HG02943 (cell line): ENCODE measurements around the gene RNASE8.
"Not testable (repeated sequence)": the region's sequence is repeated elsewhere in the genome, so short reads cannot be mapped to it uniquely, and the experiment has no call there.

Source experiments
- ATAC-seq: cut with Tn5 transposase; IDR thresholded peaks from one replicate; pipeline ENCODE4 v1.9.1; 2021; ENCODE audit warnings: mild to moderate bottlenecking, low read depth, moderate library complexity; ENCODE audit not compliant: unreplicated experiment

Gene RNASE8, protein sequence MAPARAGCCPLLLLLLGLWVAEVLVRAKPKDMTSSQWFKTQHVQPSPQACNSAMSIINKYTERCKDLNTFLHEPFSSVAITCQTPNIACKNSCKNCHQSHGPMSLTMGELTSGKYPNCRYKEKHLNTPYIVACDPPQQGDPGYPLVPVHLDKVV

DNA sequence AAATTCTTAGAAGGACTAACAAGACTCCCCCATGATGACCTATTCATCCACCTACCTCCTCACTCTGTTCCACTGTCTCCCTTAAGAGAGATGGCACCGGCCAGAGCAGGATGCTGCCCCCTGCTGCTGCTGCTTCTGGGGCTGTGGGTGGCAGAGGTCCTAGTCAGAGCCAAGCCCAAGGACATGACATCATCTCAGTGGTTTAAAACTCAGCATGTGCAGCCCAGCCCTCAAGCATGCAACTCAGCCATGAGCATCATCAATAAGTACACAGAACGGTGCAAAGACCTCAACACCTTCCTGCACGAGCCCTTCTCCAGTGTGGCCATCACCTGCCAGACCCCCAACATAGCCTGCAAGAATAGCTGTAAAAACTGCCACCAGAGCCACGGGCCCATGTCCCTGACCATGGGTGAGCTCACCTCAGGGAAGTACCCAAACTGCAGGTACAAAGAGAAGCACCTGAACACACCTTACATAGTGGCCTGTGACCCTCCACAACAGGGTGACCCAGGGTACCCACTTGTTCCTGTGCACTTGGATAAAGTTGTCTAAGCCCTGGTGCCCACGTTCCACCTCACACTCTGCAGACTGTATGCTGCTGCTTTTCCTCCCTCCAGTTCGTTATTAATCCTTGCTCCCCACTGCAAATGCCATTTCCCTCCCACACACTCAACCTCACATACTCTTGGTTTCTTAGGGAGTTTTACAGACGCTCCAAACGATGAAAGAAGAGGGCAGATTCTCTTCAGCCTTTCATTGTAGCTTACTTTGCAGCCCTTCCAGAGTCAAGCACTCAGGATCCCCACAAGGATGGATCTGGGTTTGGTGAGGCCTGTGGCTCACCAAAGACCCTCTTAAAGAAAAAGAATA is at the start of gene RNASE8:
Gene RNASE8 (plus strand): TSS at position 20 of the 873 bp plus-strand sequence. CDS start 71 bp downstream, at position 91.
- ATAC-seq = no peak

DNA sequence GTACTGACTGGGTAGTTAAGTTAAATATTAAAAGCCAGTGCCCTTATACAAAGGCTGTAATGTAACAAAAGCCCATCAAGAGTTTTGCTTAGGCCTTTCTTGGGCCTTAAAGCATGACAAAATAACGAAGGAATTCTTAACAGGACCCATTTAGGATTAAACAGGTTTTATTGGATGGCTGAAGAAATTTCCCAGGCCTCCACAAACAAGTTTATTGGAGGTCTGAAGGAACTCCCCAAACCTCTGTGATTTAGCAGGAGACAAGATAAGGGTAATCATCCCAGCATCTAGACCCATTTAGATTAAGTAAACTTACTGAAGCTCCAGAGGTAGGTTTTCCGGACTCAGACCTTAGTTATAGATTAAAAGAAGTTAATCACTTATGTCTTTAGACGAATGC is 47.9 kb upstream of the RNASE8 start:
- ATAC-seq = not testable (repeated sequence)

DNA sequence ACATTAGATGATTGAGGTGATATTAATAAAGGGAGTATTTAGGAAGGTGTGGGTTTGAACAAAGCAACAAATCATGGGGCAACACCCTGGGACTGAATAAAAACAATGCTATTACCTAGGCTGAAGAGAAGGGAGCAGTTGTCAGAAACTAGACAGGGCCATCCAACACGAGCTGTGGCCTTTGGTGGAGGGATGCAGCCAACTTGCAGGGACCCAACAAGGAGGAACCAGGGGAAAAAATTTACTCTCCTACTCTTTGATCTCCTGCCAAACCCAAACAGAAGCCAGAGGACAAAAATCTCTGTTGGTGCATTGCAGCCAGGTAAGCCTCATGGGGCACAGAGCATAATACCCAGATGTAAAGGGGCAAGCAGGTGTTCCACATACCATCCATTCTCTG is 46.5 kb upstream of the RNASE8 start:
- ATAC-seq = no peak

DNA sequence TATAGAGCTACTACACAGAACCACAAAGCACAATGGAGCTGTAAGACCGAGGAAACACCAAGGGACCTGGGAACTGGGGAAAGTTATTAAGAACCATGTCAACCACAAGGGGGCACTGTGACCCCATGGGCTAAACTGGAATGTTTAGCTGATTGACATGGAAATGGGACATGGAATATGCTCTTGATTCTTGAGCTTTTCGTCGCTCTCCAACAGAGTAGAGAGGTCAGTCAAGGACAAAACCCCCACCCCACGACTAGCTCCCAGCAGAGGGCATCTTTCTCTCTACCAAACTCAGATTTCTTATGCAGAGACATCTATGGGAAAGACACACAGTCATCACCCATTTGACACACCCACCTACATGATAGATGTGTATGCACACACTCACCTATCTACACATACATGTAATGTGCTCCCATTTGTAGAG is 42.8 kb upstream of the RNASE8 start:
- no peak for ATAC-seq

DNA sequence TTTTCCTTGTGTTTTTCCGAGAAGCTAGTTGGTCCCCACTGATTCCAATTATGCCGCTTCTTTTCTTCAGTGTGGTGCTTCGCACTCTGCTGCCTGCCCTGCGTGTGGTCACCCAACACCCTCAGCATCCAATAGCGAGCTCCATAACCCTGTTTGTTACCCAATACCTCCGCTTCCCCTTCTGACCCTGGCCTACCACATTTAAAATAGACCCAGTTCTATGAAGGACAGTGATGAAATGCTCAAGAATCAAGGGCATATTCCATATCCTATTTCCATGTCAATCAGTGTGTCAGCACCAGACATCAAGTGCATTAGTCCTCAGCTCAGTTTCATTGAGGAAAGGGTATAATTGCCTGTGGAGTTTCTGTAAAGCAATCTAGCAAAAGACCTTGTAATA is 42.3 kb upstream of the RNASE8 start:
- ATAC-seq = no peak

DNA sequence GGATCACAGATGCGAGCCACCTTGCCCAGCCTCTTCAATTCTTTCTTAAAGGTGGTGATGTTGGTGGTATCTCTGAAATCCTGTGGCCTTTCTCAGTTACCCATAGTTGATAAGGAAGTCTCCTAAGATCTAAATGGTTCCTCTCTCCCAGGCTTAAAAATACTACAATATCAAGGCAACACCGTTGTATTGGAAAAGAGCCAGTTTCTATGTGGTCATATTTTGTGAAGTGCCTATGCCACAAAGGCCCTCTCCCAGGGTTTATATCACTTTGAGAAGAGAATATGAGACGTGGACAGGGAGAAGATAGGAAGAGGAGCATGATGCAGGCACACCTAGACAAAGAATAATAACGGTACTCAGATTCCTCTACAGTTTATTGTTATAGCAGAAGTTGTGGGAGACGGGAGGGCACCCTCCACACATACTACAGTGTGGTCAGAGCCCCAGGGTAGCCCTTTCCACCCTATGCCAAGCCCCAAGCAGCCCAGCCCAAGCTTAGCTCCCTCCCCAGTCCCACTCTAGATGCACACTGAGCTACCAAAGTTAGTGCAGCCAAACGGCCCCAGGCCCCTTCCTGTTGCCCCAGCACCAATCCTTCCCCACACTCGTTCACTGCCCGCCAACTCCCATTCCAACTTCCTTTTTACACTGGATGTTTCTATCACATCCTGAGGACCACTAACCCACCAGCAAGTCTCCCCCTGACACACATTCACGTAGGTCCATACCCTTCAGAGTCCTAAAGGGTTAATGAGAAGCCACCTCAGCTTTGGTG is 41.0 kb upstream of the RNASE8 start:
- no peak for ATAC-seq

DNA sequence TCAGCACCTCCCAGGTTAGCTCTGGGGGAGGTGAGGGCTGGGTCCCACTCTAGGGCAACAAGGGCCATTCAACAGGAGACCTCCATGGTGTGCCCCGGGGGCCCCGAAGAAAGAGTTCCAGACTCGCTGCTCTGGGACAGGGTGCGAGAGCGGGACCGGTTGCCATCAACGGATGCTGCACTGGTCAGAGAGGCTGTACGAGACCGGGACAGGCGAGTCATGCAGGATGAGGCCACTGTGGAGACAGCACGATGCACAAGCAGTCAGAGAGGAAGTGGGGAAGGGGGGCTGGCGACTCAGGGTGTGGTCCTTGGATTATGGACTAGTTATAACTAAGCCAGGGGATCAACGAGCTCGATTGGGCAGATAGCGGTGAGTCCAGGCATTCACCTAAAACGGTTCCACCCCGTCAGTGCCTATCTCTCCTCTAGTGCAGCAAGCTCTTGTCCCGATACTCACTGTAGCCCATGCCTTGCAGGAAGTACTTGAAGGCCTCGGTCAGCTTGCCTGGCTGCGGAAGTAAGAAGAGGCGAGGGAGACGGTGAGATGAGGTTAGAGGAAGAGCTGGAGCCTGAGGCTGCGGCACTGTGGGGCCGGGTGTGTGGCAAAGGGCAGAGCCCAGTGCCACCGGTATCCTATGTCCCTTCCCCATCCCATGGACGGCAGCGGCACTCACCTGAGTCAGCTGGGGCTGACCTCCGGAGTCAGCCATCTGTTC is 39.9 kb upstream of the RNASE8 start:
- no peak for ATAC-seq

DNA sequence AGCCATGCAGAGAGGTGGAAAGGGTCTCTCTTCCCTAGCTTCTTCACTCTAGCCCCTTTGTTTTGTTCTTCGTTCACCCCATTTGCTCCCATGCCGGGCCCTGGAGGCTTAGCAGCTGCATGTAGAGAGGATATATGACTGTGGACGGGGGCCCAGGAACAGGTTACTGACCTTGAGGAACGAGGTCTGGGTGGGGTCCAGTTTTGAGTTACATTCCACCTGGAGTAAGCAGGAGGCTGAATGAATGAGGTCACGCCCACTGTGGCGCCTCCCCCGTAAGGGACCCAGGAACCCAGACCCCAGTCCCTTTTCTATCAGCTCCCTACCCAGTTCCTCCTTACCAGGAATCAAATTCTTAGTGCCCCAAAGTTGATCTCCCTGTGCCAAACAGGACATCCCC is 39.3 kb upstream of the RNASE8 start:
- no peak for ATAC-seq

DNA sequence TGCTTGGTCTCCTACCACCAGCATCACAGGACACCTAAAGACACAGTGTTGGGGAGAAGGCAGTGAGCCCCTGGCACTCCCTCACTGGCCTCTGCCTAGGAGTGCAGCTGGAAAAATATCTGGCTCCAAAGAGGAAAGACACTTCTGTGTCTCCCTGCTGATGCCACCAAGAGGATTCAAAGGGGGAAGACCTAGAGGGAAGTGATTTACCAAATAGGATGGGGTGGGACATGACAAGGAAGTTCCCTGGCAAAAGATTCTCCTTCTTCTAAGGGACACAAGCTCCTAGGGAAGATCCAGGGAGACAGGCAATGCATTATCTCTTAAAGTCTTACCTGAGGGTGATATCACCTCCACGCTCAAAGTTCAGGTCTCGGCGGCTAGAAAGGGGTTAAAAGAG is 38.8 kb upstream of the RNASE8 start:
- no peak for ATAC-seq

DNA sequence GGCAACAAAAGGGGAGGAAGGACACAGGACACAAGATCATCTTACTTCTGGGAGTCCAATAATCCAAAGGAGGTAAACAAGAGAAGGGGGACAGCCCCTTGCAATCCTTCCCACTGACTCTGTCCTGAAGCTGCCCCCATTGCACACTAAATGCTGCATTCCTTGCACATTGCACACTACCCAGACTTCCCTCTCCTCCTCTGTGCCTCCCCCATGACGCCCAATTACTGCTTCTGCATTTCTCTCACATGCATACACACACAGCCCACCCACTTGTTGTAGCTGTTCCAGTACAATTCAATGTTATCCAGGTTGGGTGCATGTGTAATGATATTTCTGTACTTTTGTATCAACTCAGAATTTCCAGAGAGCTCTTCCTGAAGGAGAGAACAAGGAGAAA is 38.3 kb upstream of the RNASE8 start:
- no peak for ATAC-seq

DNA sequence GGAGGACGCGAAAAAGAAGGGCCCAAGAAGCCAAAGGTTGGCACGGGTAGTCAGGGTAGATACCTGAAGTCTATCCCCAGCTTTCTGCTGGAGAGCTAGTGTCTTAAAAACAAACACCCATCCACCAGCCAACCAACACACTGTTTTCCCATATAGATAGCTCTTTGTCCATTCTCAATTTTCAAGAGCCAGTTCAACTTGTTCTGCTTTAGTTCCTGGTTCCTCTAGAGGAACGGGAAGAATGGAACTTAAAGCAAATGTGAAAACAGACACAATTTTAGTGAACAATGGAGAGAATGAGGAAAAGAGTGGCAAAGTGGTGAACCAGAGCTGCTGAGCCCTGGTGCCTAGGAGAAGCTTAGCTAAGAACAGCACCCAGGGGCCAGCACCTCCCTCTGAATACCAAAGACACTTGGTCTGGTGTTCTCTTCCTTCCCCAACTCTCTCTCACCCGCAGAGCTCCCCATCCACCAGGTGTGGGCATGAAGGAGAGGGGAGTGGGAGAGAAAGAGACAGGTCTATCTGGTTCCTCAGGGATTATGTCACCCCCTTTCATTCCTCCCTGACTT is 36.6 kb upstream of the RNASE8 start:
- no peak for ATAC-seq

DNA sequence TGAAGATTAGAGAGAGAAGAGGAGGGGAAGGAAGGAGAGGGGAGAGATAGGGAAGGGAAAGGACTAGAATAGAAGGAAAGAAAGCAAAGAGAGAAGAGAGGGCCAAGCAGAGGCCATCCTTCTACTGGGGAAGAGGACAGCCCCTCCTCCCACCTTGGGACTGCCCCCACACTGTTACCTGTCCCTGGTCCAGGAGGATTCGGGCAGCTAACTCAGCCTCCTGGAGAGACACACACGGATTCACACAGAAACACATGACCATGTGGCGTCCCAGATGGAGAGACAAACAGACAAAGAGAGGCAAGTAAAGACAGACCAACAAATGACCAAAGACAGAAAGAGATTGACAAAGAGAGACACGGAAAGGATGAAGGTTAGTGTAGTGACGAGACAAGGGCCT is 34.9 kb upstream of the RNASE8 start:
- ATAC-seq = no peak

DNA sequence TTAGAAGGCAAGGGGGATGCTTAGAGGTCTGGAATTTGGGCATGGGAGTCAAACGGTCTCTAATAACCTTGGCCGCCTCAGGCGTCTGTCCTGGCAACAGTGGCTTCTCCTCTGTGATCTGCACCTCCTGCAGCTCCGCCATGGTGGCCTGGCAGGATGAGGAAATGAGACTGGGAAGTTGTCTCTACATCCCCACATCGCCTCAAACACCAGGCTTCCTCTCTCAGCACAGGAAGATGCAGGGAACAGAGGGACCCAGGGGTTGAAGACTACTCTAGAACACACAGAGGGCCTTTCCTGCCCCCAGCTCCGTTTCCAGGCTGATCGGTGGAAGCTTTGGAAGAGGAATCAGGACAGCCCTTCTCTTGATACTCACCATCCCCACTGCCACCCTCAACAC is 34.4 kb upstream of the RNASE8 start:
- ATAC-seq = no peak

DNA sequence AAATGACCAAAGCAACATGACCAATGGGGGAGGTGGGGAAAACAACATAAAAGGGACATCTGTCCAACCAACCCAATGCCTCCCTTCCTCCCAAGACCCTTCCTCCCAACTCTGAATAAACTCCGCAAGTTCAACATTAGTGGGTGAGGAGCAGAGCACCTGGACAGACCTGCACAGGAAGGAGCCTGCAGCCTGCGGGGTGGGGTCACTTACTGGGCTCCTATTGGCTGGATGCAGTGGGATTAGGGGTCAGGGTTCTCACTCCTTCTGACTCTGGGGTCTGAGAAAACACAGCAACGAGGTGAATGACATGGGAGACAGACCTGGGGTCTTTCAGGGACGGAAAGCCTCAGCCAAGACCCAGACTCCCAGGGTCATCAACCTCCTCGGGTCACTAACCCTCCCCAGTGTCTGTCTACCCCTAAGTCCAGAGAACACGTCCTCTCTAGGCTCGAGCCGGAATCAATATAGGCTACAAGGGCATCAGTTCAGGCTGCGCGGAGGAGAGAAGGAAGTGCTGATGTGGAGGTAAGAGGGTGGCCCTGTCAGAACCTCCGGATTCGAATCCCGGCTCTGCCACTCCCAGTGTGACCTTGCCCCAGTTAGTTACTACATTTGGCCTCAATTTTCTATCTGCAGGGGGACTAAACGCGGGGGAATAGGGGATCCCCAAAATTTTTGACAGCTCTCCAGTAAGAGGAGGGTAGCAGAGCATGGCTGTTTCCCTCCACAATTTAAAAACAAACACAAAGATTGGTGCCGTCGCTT is 33.6 kb upstream of the RNASE8 start:
- ATAC-seq = no peak

DNA sequence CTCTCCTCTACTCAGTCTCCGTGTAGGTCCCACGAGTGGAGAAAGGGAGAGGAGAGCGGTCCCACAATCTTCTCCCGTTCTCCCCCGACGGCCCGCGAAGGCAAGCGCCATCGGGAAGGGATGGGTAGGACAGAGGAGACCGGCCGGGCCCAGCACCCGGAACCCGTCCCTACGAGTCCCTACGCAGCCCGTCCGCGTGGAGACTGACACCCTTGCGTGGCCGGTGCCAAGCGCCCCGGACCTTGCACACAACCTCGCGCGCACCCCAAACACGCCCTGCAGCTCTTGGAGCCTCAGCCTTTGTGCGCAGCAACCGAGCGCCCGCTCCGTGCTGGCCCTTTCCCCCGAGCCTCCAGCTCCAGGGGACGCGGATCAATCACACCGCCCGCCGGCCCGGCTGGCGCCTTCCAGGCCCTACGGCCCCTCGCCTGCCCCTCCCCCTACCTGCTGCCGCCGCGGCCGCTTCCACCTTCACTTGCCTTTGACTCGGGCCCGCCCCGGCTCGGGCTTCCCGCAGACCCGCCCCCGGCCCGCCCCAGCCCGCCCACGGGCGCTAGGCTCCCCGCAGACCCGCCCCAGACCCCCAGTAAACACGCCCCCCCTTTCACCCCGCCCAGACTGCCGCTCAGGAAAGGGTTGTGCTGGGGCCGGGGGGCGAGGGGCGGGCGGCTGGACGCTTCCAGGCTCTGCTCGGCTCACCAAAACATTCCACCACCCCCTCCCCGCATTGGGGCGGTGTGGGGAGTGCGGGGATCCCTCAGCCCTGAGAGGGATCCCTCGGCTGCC is 32.8 kb upstream of the RNASE8 start, which contains the start of gene NDRG2:
Gene NDRG2 (minus strand): TSS at position 477 of the 786 bp plus-strand sequence. CDS start 1,746 bp downstream, outside the sequence.
- no peak for ATAC-seq

DNA sequence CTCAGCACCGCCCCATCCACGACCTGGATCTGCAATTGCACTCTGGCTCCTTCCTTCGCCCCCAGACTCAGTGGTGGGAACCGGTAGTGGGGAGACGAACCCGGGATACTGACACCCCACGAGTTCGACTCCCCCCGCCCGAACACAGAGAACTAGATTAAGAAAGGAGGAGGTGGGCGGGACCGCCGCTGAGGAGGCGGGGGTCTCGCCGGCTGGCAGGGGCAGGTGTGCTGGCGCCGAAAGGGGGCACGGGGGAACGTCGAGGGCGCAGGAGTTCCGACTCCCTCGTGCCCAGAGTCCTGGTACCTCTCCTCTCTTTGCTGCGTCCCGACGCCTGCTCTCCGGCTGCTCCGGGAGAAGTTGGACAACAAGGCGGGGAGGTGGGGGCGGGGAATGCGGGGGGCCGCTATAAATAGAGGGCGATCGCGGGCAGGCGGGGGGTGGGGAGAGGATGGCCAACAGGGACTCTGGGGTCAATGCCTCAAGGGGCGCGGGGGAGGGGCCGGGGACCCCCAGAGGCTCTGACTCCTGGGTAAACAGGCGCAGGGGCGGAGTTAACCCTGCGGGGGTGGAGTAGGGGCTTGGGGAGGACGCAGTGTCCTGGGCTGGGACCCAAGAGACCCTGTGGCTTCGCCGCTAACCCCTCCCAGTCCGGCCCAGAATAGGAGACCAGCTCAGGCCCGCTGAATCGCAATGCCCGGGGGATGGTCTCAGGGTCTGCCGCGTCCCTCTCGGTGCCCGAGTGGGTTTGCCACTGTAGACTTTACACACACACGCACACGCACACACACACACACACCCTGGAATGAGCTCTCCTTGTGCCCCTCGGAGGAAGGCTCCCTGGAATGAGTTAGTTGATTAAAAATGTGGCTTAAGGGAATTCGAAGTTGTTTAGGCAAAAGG is 32.0 kb upstream of the RNASE8 start:
- ATAC-seq = no peak

DNA sequence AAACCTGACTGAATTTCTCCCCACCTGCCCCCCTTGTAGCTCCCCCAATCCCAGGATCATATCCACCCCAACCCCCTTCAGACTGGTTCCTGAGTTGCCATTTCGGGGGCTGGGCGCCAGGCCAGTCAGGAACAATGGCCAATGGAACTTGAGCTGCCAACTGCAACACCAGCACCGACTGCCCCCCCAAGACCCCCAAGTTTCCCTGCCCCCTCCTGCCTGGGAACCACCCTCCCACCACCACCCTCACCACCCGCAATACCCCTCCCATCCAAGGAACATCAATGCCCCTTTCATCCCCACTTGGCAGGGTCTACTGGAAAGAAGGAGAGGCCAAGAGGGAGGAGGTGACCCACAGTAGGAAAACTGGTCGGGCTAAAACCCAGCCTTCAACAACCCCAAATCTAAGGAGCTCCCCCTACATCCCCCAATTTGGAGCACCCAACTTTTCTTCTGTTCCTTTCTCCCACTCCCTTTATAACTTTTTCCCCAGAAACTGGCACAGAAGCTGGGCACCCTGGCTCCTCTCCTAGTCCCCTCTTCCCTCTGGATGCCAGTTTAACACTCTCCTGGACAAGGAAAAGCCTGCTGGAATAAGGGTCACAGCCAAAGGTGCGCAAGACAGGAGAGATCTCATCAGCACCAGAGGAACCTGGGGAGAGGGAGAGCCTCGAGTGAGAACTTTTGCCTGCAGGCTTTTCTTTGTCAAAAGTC is 31.2 kb upstream of the RNASE8 start:
- no peak for ATAC-seq
